ENCODE results near the gene CAMP. TPM values are rescaled to one million over a fixed set of nuclear protein-coding genes. Genes with fewer than 3 reads are reported as not detected.

CAMP gene
- total RNA-seq, 1 experiment from 2014 or later, result not detected

GRCh38 chr3:48226939-48227338 is 3.6 kb downstream of the CAMP start:
- no peak for DNase-seq
- Histone ChIP-seq H3K27me3 (ENCODE audit: control insufficient read depth, insufficient read depth, low read length) (no peaks in the 10 kb centered on the region), H3K36me3 (replicated peaks; ENCODE audit: control insufficient read depth, insufficient read depth, low read length) (no peaks in the 10 kb centered on the region), H3K4me3 (ENCODE audit: insufficient read depth, low read depth, low read length) (no peak overlapping the region)

GRCh38 chr3:48232232-48232631 is 8.9 kb downstream of the CAMP start:
- no peak for DNase-seq
- Histone ChIP-seq H3K4me3 (ENCODE audit: insufficient read depth, low read depth, low read length) (no peak overlapping the region), H3K36me3 (replicated peaks; ENCODE audit: control insufficient read depth, insufficient read depth, low read length) (no peaks in the 10 kb centered on the region), H3K27me3 (ENCODE audit: control insufficient read depth, insufficient read depth, low read length) (no peaks in the 10 kb centered on the region)

- DNase-seq, result peak; percentile 81
- no peaks in the 10 kb centered on the region for H3K27me3 ChIP-seq (ENCODE audit: control insufficient read depth, insufficient read depth, low read length)
- H3K4me3 ChIP-seq (ENCODE audit: insufficient read depth, low read depth, low read length), result no peak overlapping the region
- H3K36me3 ChIP-seq (replicated peaks; ENCODE audit: control insufficient read depth, insufficient read depth, low read length), result no peaks in the 10 kb centered on the region
These were observed 9.4 kb downstream of the CAMP start for GRCh38 chr3:48232734-48233133.

- no peaks in the 10 kb centered on the region for H3K36me3 ChIP-seq (replicated peaks; ENCODE audit: control insufficient read depth, insufficient read depth, low read length)
- no peak for DNase-seq
- H3K27me3 ChIP-seq (ENCODE audit: control insufficient read depth, insufficient read depth, low read length), result no peaks in the 10 kb centered on the region
- H3K4me3 ChIP-seq (ENCODE audit: insufficient read depth, low read depth, low read length), result no peak overlapping the region
These were observed 10.2 kb downstream of the CAMP start for GRCh38 chr3:48233542-48233941.

DNA sequence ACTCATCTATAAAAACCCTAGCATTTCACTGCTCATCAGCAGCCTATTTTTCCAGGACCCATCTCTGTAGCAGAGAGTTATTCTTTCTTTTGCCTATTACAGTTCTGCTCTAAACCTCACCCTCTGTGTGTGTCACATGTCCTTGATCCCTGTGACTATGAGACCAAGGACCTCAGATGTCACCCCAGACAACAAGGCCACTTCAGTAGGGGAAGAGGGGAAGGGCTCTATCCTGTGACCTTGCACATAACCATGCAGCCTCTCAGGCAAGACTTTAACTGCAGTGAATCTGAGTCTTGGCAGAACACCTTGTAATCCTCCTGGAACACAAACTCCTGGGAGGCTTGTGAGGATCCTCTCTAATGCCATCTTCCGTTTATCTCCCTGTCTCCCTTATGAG is 13.2 kb downstream of the CAMP start:
- H3K36me3 ChIP-seq (replicated peaks; ENCODE audit: control insufficient read depth, insufficient read depth, low read length), result no peaks in the 10 kb centered on the region

DNA sequence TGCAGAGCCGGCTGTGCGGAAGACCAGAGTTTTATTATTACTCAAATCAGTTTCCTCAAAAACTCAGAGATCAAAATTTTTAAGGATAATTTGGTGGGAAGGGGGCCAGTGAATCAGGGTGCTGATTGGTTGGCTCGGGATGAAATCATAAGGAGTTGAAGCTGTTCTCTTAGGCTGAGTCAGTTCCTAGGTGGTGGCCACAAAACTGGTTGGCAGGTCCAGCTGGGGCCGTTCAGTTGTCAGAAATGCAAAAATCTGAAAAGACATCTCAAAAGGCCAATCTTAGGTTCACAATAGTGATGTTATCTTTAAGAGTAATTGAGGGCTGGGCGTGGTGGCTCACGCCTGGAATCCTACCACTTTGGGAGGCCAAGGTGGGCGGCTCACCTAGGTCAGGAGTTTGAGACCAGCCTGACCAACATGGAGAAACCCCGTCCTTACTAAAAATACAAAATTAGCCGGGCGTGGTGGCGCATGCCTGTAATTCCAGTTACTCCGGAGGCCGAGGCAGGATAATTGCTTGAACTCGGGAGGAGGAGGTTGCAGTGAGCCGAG is 15.3 kb downstream of the CAMP start:
- Histone ChIP-seq H3K36me3 (replicated peaks; ENCODE audit: control insufficient read depth, insufficient read depth, low read length) (peaks cover 2% of the 10 kb centered on the region), H3K27me3 (ENCODE audit: control insufficient read depth, insufficient read depth, low read length) (no peaks in the 10 kb centered on the region), H3K4me3 (ENCODE audit: insufficient read depth, low read depth, low read length) (no peak overlapping the region)
- DNase-seq, result no peak

More for the DNA sequence above, 13.2 kb downstream of the CAMP start:
- Histone ChIP-seq H3K4me3 (ENCODE audit: insufficient read depth, low read depth, low read length) (no peak overlapping the region), H3K27me3 (ENCODE audit: control insufficient read depth, insufficient read depth, low read length) (no peaks in the 10 kb centered on the region)
- no peak for DNase-seq

DNA sequence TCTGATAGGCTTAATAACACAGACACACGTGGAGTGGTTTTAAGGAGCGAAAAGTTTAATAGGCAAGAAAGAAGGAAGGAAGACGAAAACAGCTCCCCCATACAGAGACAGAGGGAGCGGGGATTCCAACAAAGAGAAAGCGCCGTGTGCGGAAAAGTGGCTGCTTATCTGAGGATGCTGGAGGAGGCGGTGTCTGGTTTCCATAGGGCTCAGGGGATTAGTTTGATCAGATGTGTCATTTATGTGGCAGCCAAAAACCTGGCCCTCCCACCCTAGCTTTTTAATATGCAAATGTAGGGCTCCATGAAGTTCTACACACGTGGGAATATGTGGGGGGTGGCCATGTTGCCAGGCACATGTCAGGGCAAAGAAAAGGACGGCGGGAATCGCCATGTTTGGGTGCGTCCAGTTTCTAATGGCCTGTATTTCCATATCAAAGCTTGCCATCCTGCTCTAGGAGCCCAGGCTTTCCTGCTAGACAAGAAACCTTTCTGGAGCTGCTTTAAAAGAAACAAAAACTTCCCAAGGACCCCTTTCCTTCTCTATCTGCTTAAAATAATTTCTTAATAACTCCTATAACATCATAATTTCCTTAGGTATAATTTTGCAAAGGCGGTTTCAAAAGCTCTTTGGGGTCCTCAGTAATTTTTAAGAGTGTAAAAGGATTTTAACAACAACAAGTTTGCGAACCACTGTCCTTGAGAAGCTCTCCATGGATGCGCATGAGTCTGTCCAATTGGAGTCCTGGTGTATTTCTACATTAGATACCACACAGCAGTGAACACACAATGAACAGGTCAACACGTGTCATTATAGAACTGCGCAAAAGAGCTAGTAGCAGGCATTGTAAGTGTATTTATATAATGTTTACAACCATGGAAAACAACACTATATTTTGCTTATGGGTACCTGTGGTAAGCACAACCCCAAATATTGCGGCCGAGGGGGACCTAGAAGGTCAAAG is 17.0 kb downstream of the CAMP start:
- DNase-seq, result peak; percentile 67

DNA sequence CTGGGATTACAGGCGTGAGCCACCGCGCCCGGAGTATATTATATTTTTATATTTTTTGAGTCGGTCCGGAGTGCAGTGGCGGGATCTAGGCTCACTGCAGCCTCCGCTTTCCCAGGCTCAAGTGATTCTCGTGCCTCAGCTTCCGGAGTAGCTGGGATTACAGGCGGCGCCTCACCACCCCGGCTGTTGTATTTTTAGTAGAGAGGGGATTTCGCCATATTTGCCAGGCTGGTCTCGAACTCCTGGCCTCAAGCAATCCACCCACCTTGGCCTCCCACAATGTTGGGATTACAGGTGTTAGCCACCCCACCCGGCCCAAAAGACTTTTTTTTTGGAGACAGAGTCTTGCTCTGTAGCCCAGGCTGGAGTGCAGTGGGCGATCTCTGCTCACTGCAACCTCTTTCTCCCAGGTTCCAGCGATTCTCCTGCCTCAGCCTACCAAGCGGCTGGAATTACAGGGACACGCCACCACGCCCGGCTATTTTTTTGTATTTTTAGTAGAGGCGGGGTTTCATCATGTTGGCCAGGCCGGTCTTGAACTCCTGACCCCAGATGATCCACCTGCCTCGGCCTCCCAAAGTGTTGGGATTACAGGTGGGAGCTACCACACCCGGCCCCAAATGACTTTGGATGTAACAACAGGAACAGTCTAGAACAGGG is 18.6 kb downstream of the CAMP start:
- no peak for DNase-seq
- Histone ChIP-seq H3K36me3 (replicated peaks; ENCODE audit: control insufficient read depth, insufficient read depth, low read length) (peaks cover 6% of the 10 kb centered on the region), H3K4me3 (ENCODE audit: insufficient read depth, low read depth, low read length) (peak overlapping the region; percentile 100), H3K27me3 (ENCODE audit: control insufficient read depth, insufficient read depth, low read length) (no peaks in the 10 kb centered on the region)

More for the DNA sequence above, 17.0 kb downstream of the CAMP start:
- Histone ChIP-seq H3K36me3 (replicated peaks; ENCODE audit: control insufficient read depth, insufficient read depth, low read length) (peaks cover 4% of the 10 kb centered on the region), H3K4me3 (ENCODE audit: insufficient read depth, low read depth, low read length) (peak overlapping the region; percentile 100), H3K27me3 (ENCODE audit: control insufficient read depth, insufficient read depth, low read length) (no peaks in the 10 kb centered on the region)

- Histone ChIP-seq H3K27me3 (ENCODE audit: control insufficient read depth, insufficient read depth, low read length) (no peaks in the 10 kb centered on the region), H3K36me3 (replicated peaks; ENCODE audit: control insufficient read depth, insufficient read depth, low read length) (peaks cover 20% of the 10 kb centered on the region), H3K4me3 (ENCODE audit: insufficient read depth, low read depth, low read length) (no peak overlapping the region)
- DNase-seq, result peak; percentile 30
These were observed 20.6 kb downstream of the CAMP start for GRCh38 chr3:48243886-48244285.

DNA sequence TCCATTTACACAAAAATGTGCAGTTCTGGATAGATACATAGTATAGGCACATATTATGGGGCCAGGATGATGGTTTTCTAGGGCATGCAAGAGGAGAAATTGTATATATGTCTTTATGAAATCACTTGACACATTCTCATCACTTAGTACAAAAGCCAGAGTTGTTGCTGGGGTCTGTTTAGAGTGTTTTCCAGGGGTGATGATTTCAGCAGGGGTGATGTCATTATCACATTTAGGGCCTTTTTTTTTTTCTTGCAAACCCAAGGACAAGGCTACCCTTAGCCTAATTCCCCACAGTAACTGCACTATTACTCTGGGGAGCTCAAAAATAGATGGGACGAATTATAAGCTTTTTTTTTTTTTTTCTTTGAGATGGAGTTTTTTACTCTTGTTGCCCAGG is 21.2 kb downstream of the CAMP start:
- no peaks in the 10 kb centered on the region for H3K27me3 ChIP-seq (ENCODE audit: control insufficient read depth, insufficient read depth, low read length)
- no peak overlapping the region for H3K4me3 ChIP-seq (ENCODE audit: insufficient read depth, low read depth, low read length)
- DNase-seq, result no peak
- peaks cover 20% of the 10 kb centered on the region for H3K36me3 ChIP-seq (replicated peaks; ENCODE audit: control insufficient read depth, insufficient read depth, low read length)

- H3K36me3 ChIP-seq (replicated peaks; ENCODE audit: control insufficient read depth, insufficient read depth, low read length), result peaks cover 20% of the 10 kb centered on the region
- no peak for DNase-seq
- H3K27me3 ChIP-seq (ENCODE audit: control insufficient read depth, insufficient read depth, low read length), result no peaks in the 10 kb centered on the region
- no peak overlapping the region for H3K4me3 ChIP-seq (ENCODE audit: insufficient read depth, low read depth, low read length)
These were observed 21.8 kb downstream of the CAMP start for GRCh38 chr3:48245136-48245535.

DNA sequence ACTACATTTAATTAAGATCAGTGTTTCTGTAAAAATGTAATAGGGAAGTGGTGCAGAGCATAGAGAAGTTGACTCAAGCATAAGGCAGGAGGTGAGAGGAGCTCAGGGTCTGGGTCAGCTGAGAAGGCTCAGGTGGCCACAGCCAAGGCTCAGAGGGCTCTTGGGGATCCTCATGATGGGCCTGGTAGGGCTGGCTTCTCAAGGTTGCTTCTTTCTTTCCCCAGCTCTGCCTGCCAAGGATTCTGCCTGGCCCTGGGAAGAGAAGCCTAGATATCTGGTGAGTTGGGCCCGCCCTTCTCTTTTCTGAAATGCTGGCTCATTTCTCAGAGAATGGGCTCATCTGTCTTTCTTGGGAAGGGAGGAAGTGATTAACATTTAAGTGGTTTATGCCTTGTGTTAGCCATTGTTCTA is 24.1 kb downstream of the CAMP start:
- peaks cover 23% of the 10 kb centered on the region for H3K36me3 ChIP-seq (replicated peaks; ENCODE audit: control insufficient read depth, insufficient read depth, low read length)

DNA sequence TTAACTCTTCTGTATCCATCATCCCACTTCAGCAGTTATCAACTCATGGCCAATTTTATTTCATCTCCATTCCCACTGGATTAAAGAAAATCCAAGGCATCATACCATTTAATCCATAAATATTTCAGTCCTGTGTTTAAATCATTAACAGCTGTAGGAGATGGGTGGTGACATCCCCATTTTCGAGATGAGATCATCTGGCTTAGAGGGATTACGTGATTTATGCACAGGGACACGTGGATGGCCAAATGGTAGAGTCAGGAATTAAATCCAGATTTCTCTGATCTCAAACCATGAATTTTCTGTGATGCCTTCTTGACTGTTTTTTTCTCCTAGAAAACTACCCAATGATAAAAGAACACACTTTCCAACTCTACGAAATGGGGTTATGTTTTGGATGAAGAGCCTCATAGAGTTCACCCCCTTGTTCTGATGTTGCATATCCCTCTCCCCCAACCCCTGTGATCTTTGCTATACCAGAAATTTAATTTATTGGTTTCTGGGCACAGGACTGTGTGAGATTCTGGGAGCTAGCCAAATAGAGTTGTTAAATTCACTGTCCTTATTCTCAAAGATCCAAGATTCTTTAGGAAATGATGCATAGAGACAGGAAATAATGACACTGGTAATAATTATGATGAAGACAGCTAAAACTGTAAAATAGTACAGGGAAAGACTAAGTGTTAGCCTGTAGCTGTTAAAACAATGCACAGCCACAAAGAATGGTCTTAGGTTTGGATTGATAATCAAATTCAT is 25.0 kb downstream of the CAMP start:
- Histone ChIP-seq H3K4me3 (ENCODE audit: insufficient read depth, low read depth, low read length) (no peak overlapping the region), H3K36me3 (replicated peaks; ENCODE audit: control insufficient read depth, insufficient read depth, low read length) (peaks cover 25% of the 10 kb centered on the region), H3K27me3 (ENCODE audit: control insufficient read depth, insufficient read depth, low read length) (no peaks in the 10 kb centered on the region)
- DNase-seq, result no peak

More for the DNA sequence above, 24.1 kb downstream of the CAMP start:
- Histone ChIP-seq H3K27me3 (ENCODE audit: control insufficient read depth, insufficient read depth, low read length) (no peaks in the 10 kb centered on the region), H3K4me3 (ENCODE audit: insufficient read depth, low read depth, low read length) (no peak overlapping the region)
- DNase-seq, result peak; percentile 30

- Histone ChIP-seq H3K4me3 (ENCODE audit: insufficient read depth, low read depth, low read length) (no peak overlapping the region), H3K27me3 (ENCODE audit: control insufficient read depth, insufficient read depth, low read length) (no peaks in the 10 kb centered on the region), H3K36me3 (replicated peaks; ENCODE audit: control insufficient read depth, insufficient read depth, low read length) (peaks cover 35% of the 10 kb centered on the region)
- no peak for DNase-seq
These were observed 33.3 kb downstream of the CAMP start for GRCh38 chr3:48256557-48256956.

Measured in H7 (cell line).